ENCODE results near the gene MBD3L3.
"Not testable (repeated sequence)": the region's sequence is repeated elsewhere in the genome, so short reads cannot be mapped to it uniquely, and the experiment has no call there.

MBD3L3 gene

DNA sequence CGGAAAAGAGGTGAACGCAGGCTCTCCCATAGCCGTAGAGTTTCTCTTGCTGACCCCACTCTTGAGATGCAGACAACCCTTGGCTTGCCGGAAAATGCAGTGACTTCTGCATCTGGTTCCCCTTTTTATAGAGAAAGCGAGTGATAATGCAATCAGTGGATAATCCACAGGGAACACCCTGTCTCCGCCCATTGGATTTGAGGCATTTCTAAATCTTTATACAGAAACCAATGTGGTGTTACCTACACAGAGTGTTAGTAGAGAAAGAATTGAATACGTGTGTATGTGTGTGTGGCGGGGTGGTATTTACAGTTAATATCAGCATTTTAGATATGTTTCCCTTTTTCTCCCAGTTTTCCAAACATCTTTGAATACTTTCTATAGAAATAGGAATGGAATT, at the start of gene MBD3L3:
Gene MBD3L3, minus strand, starts transcription at position 101 of the 400 bp plus-strand sequence. Its CDS starts 71 bp downstream, at position 30.
- DNase-seq; in situ Hi-C loops (cut with MboI; ENCODE audit: low pct_unique_long_range_greater_than_20kb, low sequenced_read_pairs): not testable (repeated sequence)

DNA sequence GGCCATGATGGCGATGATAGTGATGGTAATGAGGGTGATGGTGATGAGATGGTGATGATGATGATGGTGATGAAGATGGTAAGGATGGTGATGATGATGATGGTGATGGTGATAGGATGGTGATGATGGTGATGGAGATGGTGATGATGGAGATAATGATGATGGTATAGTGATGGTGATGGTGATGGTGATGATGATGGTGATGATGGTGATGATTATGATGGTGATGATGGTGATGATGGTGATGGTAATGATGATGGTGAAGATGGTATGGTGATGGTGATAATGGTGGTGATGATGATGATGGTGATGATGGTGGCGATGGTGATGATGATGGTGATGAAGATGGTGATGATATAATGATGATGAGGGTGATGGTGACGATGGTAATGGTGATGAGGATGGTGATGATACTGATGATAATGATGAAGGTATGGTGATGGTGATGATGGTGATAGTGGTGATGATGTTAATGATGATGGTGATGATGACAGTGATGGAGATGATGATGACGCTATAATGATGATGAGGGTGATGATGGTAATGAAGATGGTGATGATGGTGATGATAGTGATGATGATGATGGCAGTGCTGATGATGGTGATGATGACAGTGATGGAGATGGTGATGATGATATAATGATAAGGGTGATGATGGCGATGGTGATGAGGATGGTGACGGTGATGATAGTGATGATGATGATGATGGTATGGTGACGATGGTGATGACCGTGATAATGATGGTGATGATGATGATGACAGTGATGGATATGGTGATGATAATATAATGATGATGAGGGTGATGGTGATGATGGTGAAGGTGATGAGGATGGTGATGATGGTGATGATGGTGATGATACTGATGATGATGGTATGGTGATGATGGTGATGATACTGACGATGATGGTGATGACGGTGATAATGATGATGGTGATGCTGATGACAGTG, 48.5 kb upstream of the MBD3L3 start:
- in situ Hi-C loops (cut with MboI; ENCODE audit: low pct_unique_long_range_greater_than_20kb, low sequenced_read_pairs): no loop called here
- DNase-seq: no peak

DNA sequence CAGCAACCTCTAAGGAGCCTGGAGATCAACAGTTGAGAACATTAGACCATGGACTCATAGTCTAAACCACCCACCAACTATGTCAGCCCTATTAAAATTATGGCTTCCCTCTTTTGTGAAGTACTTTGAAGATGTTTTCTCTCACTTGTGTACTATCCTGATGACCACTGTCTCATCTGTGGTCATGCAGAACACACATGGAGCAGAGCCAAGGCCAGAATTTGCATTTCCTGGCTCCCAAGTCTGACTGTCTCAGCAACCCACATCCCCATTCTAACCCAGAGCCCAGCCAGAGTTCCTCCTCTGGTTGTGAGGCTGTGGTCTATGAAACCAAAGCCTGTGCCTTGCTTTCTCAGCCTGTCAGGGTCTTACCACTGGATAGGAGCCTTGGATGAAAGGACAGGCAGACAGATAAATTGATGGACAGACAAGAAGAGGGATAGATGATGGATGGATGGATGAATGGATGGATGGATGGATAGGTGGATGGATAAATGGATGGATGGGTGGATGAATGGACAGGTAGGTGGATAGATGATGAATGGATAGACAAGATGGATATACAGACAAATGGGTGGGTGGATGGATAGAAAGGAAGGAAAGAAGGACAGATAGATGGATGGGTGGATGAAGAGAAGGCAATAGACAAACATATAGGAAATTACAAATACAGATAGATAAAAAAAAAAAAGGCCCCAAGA, 46.4 kb upstream of the MBD3L3 start:
- peak; percentile 22 for DNase-seq
- in situ Hi-C loops (cut with MboI; ENCODE audit: low pct_unique_long_range_greater_than_20kb, low sequenced_read_pairs): no loop called here

DNA sequence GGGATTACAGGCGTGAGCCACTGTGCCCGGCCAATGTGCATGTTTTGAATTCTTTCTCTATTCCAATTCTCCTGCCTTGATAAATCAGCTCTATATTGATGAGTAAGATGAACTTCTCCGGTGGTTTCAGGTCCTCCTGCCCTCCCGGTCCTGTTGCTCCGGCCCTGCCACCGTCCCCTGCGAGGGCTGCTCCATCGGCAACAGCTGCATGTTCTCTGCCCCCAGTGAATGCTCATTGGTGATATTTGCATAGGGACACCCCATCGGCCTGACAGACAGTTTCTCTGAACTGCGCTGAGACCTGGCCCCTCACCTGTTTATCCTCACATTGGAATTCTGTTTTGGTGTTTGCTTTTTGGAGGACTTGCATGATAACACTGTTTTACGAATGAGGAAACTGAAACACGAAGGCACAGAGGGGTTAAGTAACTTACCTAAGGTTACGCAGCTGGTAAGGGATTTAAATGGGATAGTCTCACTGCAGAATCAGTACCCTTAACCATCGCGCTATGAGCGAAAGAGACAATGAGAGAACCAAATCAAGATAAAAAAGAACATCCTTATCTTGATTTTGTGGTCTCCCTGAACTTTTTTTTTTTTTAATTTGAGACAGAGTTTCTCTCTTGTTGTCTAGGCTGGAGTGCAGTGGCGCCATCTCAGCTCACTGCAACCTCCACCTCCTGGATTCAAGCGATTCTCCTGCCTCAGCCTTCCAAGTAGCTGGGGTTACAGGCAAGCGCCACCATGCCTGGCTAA, 43.2 kb upstream of the MBD3L3 start:
- DNase-seq: no peak

DNA sequence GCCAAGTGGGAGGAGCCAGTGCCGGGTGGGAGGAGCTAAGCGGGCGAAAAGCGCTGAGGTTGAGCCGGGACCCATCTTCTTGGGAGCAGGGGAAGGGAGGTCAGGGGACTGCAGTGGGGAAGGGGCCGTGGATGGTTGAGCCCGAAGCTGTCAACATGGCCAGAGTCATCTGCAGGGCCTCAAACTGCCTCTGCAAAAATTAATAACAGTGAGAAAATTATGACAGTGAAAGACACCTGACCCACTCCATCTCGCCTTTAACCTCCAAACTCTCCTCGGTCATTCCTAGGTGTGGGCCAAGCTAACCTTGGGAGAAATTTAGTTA, 41.1 kb upstream of the MBD3L3 start:
- DNase-seq: no peak
- in situ Hi-C loops (cut with MboI; ENCODE audit: low pct_unique_long_range_greater_than_20kb, low sequenced_read_pairs): no loop called here

More for the DNA sequence above, 43.2 kb upstream of the MBD3L3 start:
- in situ Hi-C loops (cut with MboI; ENCODE audit: low pct_unique_long_range_greater_than_20kb, low sequenced_read_pairs): no loop called here

DNA sequence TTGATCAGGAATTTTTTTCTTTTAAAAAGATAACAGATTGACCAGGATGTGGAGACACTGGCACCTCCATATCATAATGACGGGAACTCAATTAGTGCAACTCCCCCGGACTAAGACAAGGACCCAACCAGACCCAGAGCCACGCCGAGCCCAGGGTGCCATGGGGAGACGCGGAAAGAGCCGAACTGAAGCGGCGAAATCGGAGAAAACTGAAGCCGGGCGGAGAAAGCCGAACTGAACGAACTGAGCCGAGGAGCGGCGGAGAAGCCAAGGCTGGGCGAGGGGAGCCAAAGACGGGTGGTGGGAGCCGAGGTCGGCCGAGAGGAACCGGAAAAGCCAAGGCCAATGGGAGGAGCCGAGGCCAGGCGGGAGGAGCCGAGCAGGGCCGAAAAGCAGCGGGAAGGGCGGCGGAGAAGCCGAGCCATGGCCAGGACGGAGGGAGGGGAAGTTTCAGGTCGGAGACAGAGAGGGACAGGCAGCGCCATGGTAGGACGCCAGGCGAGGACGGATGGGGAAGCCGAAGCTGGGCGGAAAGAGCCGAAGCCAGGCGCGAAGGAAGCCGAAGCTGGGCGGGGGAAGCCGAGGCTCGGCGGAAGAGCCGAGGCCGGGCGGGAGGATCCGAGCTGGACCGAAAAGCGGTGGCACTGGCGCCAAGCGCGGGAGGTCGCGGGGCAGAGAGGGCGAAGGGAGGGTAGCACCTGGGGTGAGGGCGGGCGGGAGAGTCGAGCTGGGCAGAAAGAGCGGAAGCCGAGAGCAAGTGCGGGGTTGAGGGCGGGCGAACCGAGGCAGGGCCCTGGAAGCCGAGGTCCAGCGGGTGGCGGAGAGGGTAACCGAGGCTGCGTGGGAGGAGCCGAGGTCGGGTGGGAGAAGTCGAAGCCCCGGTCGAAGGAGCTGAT, 40.5 kb upstream of the MBD3L3 start:
- DNase-seq: peak; percentile 97
- in situ Hi-C loops (cut with MboI; ENCODE audit: low pct_unique_long_range_greater_than_20kb, low sequenced_read_pairs): no loop called here

DNA sequence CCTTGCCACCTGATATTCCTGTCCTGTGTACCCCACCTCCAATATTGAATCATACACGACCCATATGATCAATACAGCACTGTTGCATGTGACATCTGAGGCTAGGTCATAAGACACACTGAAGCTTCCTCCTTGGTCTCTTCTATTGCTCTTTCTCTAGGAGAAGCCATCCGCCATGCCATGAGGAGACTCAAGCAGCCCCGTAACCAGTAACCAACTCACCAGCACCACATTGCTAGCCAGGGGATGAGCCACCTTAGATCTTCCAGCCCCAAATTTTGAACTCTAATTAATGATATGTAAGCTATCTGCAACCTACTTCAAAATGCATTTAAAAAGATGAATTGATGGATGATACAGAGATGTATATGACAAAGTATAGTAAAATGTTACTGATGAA, 39.6 kb upstream of the MBD3L3 start:
- in situ Hi-C loops (cut with MboI; ENCODE audit: low pct_unique_long_range_greater_than_20kb, low sequenced_read_pairs): no loop called here
- DNase-seq: no peak

DNA sequence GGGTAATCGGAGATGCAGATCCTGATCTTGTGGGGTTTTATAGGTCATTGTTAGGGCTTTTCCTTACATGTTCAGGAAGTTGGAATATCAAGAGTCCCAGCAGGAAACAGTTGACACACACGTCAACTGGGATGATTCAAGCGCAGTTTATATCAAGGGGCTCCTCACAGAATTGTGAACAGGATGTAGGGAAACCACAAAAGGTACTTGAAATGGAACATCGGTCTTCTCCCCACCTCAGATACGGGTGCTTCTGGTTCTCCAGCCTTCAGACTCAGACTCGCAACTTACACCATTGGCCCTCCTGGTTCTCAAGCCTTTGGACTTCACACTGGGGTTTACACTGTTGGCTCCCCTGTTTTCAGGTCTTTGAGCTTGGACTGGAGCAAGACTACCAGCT, 30.5 kb upstream of the MBD3L3 start:
- in situ Hi-C loops (cut with MboI; ENCODE audit: low pct_unique_long_range_greater_than_20kb, low sequenced_read_pairs): no loop called here
- DNase-seq: no peak

DNA sequence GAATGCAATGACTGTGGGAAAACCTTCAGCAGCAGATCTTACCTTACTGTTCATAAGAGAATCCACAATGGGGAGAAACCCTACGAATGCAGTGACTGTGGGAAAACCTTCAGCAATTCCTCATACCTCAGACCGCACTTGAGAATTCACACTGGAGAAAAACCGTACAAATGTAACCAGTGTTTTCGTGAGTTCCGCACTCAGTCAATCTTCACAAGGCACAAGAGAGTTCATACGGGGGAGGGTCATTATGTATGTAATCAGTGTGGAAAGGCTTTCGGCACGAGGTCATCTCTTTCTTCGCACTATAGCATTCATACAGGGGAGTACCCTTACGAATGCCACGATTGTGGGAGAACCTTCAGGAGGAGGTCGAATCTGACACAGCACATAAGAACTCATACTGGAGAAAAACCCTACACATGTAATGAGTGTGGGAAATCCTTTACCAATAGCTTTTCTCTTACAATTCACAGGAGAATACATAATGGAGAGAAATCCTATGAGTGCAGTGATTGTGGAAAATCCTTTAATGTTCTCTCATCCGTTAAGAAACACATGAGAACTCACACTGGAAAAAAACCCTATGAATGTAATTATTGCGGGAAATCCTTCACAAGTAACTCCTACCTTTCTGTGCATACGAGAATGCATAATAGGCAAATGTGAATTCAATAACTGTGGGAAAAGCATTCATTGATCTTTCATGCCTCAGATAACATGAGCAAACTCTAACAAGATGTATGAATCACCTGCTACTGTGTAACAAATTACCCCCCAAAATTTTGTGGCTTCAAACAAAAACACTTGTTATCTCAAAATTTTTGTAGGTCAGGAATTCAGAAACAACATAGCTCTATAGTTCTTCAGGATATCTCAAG, 24.8 kb upstream of the MBD3L3 start:
- peak; percentile 39 for DNase-seq
- in situ Hi-C loops (cut with MboI; ENCODE audit: low pct_unique_long_range_greater_than_20kb, low sequenced_read_pairs): no loop called here

DNA sequence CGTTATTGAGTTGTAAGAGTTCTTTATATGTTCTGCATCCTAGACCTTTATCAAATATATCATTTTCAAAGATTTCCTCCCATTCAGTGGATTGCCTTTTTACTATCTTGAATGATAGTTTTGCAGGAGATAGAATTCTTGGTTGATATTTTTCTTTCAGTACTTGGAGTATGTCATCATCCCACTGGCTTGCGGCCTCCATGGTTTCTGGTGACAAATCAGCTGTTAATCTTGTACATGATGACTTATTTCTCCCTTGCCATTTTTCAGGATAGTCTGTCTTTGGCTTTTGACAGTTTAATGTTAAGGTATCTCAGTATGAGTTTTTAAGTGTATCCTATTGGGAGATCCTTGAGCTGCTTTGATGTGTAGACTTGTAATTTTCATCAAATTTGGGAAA, 19.5 kb upstream of the MBD3L3 start:
- no peak for DNase-seq
- in situ Hi-C loops (cut with MboI; ENCODE audit: low pct_unique_long_range_greater_than_20kb, low sequenced_read_pairs): no loop called here

DNA sequence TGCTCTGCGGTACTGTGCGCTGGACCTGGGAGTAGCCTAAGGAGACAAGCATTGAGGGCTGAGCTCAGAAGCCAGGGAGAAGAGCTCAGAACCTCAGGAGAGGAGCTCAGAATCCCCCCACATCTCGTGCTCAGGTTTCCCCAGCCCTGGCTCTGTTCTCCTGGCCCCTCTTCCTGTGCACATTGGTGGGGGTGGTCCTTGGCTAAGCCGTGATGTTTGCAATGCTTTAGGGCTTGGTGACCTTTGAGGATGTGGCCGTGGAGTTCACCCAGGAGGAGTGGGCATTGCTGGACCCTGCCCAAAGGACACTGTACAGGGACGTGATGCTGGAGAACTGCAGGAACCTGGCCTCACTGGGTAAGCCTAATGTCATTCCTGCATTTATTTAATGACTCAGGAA, 17.7 kb upstream of the MBD3L3 start:
- DNase-seq: no peak
- in situ Hi-C loops (cut with MboI; ENCODE audit: low pct_unique_long_range_greater_than_20kb, low sequenced_read_pairs): no loop called here

DNA sequence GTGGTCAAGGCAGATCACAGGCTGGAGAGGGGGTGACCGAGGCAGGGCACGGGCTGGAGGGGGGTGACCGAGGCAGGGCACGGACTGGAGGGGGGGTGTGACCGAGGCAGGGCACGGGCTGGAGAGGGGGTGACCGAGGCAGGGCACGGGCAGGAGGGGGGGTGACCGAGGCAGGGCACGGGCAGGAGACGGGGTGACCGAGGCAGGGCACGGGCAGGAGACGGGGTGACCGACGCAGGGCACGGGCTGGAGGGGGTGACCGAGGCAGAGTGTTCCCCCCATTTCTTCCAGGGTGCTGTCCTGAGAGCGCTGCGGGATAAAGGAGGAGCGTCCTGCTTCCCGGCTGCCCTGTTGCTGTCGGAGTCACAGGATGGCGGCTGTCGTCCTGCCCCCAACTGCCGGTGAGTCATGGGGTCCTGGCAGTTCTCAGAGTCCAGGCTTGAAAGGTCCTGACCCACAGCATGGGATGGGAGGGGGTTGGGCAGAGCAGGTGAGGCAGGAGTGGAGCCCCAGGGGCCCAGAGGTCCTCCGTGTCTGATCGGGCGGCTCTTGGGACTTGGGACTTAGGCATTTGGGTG, 16.3 kb upstream of the MBD3L3 start:
- no peak for DNase-seq
- in situ Hi-C loops (cut with MboI; ENCODE audit: low pct_unique_long_range_greater_than_20kb, low sequenced_read_pairs): no loop called here

DNA sequence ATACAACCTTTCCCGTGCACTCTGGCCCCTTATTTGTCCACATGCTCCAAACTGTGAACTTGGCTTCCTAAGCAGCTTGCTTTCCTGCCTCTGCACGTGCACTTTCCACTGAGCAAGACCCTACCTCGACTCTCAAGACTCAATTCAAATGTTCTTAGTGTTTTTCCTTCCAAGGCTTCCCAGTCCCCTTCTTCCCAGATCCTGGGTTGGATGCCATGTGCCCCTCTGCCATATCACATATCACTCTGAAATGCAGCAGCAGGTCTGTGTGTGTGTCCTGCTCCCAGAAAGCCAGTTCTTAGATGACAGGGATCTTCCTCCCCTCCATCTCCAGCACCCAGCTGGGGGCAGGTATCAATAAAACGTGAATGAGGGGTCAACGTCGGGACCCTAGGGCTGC, 14.1 kb upstream of the MBD3L3 start:
- in situ Hi-C loops (cut with MboI; ENCODE audit: low pct_unique_long_range_greater_than_20kb, low sequenced_read_pairs): no loop called here
- DNase-seq: no peak

DNA sequence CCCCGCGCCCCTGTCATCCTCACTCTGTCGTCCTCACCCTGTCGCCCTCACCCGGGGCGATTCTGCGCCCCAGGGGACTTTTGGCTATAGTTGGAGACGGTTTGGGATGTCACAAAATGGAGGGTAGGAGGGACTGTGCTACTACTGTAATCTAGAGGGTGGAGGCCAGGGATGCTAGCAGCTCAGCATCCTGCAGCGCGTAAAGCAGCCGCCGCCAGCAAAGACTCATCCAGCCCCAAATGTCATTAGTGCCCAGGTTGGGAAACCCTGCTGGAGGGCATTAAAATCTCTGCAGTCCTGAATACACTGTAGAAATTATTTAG, 11.4 kb upstream of the MBD3L3 start:
- no peak for DNase-seq
- in situ Hi-C loops (cut with MboI; ENCODE audit: low pct_unique_long_range_greater_than_20kb, low sequenced_read_pairs): no loop called here

DNA sequence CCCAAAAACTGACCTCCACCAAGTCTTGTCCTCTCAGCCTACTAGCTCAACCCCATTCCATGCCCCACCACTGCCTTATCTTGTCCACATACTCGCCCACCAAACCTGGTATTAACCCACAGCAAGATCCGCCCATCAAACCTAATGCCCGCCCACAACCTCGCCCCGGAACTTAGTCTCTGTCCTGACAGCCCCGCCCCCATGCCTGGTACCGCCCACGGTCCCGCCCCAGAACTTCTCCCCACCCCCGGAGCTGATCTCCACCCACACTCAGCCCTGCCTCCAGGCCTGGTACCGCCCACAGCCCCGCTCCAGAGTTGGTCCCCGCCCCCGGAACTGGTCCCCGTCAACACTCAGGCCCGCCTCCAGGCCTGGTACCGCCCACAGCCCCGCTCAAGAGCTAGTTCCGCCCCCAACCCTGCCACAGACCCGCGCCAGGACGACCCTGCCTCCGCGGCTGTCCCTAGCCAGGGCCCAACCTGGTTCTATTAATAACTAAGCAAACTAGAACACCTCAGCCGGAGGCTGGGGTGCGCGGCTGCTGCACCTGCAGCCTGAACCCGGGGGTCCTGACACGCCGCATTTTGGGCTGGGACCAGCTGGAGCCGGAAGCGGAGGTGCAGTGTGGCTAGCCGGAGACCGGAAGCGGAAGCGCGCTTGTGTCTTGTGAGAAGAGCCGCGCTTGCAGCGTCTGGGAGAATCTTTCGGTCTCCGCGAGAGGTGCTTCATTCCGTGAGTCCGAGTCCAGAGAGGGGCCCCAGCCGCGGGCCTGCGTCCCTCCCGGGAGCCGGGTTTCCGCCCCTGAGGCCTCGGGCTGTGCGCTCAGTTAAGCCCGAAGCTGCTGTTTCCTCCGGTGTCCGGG, 10.8 kb upstream of the MBD3L3 start, which contains the start of gene ZNF557:
Gene ZNF557, plus strand, starts transcription at position 662 of the 862 bp plus-strand sequence. CDS start 5,372 bp downstream, outside the sequence.
- in situ Hi-C loops (cut with MboI; ENCODE audit: low pct_unique_long_range_greater_than_20kb, low sequenced_read_pairs): no loop called here
- peak; percentile 96 for DNase-seq

DNA sequence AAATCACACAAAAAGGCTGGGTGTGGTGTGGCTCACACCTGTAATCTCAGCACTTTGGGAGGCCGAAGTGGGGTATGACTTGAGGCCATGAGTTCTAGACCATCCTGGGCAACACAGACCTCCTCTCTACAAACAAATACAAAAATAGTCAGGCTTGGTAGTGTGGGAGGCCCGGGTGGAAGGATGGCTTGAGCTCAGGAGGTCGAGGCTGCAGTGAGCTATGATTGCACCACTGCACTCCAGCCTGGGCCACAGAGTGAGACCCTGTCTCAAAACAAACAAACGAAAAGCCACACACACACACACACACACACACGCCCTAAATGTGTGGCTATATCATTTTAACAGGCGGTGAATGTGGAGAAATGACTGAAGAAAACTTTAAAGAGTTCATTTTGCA, 10.1 kb upstream of the MBD3L3 start:
- in situ Hi-C loops (cut with MboI; ENCODE audit: low pct_unique_long_range_greater_than_20kb, low sequenced_read_pairs): no loop called here
- DNase-seq: no peak

DNA sequence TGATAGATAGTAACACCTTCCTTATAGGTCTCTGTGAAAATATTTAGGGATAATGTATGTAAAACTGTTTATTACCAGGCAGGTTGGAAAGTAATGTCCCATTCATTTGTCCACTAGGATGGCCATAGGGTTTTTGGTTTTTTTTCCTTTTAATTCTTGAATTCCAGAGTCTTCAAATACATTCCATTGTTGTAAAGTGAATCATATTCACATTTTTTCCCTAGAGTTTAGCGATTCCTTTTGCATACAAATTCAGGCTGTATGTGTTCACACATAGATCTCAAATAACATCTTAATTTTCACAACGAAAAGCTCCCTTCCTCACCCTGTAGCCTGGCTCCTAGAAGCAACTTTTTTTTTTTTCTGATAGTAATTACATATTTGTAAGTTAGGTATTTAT, 9.2 kb upstream of the MBD3L3 start:
- in situ Hi-C loops (cut with MboI; ENCODE audit: low pct_unique_long_range_greater_than_20kb, low sequenced_read_pairs): no loop called here
- DNase-seq: no peak
